GM18505 (cell line): ENCODE measurements around the gene CAMK2D.
"Not testable (repeated sequence)": the region's sequence is repeated elsewhere in the genome, so short reads cannot be mapped to it uniquely, and the experiment has no call there.

Source experiments
- ATAC-seq: cut with Tn5 transposase; IDR thresholded peaks from one replicate; pipeline ENCODE4 v1.9.1; 2021; ENCODE audit not compliant: unreplicated experiment
- POLR2A ChIP-seq: IDR thresholded peaks from 4 replicates; pipeline ENCODE4 v1.6.1; 2011; ENCODE audit warnings: borderline replicate concordance; ENCODE audit not compliant: insufficient read depth, insufficient read length; ENCODE audit errors: extremely low read depth

CAMK2D gene

GRCh38 chr4:113699772-113700171 is 61.8 kb downstream of the CAMK2D start:
- no peak for TF ChIP-seq POLR2A

GRCh38 chr4:113697429-113697828 is 64.1 kb downstream of the CAMK2D start:
- no peak for TF ChIP-seq POLR2A
- ATAC-seq = no peak

More at GRCh38 chr4:113699772-113700171, 61.8 kb downstream of the CAMK2D start:
- ATAC-seq = no peak

- no peak for ATAC-seq
- no peak for TF ChIP-seq POLR2A
These were observed 66.0 kb downstream of the CAMK2D start for GRCh38 chr4:113695328-113696169.

GRCh38 chr4:113694008-113694407 is 67.5 kb downstream of the CAMK2D start:
- no peak for ATAC-seq
- no peak for TF ChIP-seq POLR2A

- peak; percentile 75 for ATAC-seq
- TF ChIP-seq POLR2A = no peak
These were observed 68.6 kb downstream of the CAMK2D start for GRCh38 chr4:113692809-113693411.

- ATAC-seq = no peak
These were observed 69.9 kb downstream of the CAMK2D start for GRCh38 chr4:113691676-113692075.

GRCh38 chr4:113689394-113689793 is 72.1 kb downstream of the CAMK2D start:
- no peak for ATAC-seq

More at GRCh38 chr4:113691676-113692075, 69.9 kb downstream of the CAMK2D start:
- TF ChIP-seq POLR2A = no peak

GRCh38 chr4:113687067-113687718 is 74.3 kb downstream of the CAMK2D start:
- no peak for TF ChIP-seq POLR2A
- no peak for ATAC-seq

More at GRCh38 chr4:113689394-113689793, 72.1 kb downstream of the CAMK2D start:
- no peak for TF ChIP-seq POLR2A

- not testable (repeated sequence) for ATAC-seq
These were observed 76.4 kb downstream of the CAMK2D start for GRCh38 chr4:113685157-113685556.

- no peak for ATAC-seq
- TF ChIP-seq POLR2A = no peak
These were observed 76.9 kb downstream of the CAMK2D start for GRCh38 chr4:113684534-113685091.

- peak; percentile 97 for ATAC-seq
These were observed 78.6 kb downstream of the CAMK2D start for GRCh38 chr4:113682730-113683537.

GRCh38 chr4:113678641-113679040 is 82.9 kb downstream of the CAMK2D start:
- ATAC-seq = no peak
- no peak for TF ChIP-seq POLR2A

More at GRCh38 chr4:113682730-113683537, 78.6 kb downstream of the CAMK2D start:
- no peak for TF ChIP-seq POLR2A
